Left renal cortex interstitium (tissue), 4 donors: ENCODE measurements around the gene POU3F1. TPM values are rescaled to one million over a fixed set of nuclear protein-coding genes. Genes with fewer than 3 reads are reported as not detected.

Source experiments
- DNase-seq, 4 donors: peaks; one replicate each; pipeline ENCODE4 v3.0.0-alpha.2; 2013; ENCODE audit warnings: low read depth in 4 of 4, low spot score in 2 of 4, missing footprints in 1 of 4
- polyA plus RNA-seq, 4 donors: library from polyadenylated mRNA; unstranded; fragments of 120-200 nt; gene quantifications; one replicate each; pipeline ENCODE4 v1.2.1, GENCODE V29; 2013; ENCODE audit not compliant: insufficient read length in 4 of 4

Gene POU3F1
- polyA plus RNA-seq = 1 to 10 TPM in 2 of 4 donors, under 1 TPM in 2; 0.79 to 2.2 (median 0.96) TPM

DNA sequence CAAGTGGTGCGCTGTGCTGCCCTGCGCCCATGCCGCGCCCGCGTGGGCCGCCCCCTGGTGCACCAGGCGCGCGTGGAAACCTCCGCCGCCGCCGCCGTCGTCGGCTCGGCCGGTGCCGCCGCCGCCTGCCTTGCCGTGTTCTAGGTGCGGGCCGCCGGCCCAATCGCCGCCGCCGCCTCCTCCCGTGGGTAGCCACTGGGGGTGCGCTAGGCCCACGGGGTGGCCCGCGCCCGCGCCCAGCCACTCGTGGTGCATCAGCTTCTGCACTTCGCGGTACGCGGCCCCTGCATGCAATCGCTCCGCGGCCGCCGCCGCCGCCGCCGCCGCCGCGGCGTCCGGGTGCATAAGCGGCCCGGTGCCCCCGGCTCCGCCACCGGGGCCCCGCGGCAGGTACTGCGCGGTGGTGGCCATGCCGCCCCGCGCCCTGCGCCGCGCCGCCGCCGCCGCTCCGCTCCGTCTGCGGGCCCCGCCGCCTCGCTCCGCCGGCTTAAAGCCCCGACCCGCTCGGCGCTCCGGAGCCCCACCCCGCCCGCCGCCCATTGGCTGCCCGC lies at the start of gene POU3F1:
POU3F1 (minus strand) TSS at position 461 of the 551 bp plus-strand sequence; CDS start at position 411, 50 bp downstream.
- DNase-seq = no peak

DNA sequence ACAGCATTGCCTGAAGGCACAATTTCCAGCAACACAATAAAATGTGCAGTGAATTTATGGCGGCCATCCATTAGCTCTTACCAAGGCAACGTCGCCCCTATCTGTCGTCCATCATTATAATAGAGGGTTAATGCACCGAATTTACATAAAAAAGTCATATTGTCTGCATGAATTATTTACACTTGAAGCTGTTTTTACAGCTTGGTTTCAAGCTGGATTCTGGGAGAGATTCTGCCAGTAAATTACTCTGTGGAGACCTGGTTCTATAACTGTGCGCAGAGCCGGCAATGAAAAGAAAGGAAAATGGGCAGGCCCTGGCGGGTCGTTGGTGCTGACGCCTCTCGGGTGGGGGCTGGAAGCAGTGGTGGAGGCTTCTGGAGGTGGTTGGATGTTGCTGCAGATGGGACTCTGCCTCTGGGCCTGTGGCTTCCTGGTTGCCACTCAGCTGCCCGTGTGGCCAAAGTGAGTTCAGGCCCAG lies 48.9 kb upstream of the POU3F1 start:
- DNase-seq = no peak

DNA sequence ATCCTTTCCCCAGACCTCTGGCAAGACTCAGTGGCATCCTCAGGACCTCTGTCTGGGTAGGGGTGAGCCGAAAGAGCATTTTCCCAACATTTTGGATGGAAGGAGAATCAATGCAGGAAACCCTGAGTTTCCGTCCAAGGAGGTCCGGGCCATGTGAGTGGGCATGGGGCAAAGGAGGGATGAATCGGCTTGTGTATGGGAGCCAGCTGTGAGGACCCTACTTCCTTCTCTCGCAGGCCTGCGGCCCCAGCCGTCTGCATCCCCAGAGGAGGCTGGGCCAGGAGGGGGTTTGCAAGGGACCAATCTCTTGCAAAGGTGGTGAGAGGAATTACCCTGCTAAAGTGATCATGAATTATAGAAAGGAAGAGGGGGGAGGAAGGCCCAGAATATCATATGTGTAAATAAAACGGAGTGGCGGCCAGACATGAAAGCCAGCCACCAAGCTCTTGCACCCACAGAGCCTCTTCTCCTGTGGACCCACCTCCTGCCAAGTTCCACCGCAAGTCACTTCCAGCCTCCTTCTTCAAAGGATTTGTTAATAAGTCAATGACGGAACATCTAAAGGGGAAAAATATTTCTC lies 48.2 kb upstream of the POU3F1 start:
- no peak for DNase-seq

DNA sequence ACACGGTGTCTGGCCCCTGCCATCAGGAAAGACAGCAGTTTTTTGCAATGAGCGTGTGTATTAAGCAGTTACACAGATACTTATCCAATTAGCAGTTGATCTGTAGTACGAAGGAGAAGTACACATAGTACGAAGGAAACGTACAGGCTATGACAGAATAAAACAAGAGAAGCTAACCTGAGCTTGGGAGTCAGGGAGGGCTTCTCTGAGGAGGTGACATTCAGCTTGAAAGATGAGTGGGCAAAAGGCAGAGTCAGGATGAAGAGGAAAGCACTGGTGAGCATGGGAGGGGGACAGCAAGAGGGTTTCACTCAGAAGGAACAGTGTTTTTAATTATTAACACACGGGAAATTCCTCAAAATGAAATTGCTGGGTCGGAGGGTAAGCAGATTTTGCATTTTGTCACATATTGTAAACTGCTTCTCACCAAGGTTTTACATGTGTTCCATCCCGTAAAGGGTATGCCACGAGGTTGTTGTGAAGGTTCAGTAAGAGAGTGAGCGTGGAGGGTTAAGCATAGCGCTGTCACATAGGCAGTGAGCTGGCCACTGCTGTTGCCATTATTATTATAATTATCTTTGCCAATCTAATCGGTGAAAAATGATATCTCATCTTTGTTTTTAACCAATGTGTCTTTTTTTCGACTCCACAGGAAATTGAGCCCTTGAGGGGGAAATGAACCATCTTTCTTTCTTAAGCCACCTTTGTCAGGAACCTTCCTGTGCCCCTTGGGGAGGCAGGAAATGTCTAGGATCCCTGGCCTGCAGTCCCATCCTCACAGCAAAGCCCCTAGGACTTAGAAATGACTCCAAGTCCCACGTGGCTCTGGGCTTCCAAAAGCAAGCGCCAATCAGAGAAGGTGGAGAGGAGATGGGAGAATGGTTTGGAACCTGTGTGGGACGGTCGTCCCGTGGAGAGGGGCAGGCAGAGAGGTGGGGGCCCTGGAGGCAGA lies 47.3 kb upstream of the POU3F1 start:
- no peak for DNase-seq

DNA sequence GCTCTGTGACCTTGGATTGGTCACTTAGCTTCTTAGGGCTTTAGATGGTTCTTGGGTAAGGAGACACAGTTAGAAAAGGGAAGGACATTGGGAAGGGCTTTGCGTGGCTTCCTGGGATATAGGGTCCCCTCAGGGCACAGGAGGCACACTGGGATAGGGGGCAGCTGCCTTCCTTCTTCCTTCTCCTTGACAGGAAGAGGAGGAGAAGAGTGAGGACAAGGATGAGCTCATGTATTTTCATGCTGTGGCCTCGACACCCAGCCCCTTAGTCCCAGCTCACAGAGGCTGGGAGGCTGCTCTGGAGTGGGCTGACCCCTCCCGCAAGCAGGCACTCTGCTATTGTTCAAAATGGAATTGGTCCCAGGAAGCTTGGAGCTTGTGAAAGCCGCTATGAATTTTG lies 45.7 kb upstream of the POU3F1 start:
- DNase-seq = no peak

DNA sequence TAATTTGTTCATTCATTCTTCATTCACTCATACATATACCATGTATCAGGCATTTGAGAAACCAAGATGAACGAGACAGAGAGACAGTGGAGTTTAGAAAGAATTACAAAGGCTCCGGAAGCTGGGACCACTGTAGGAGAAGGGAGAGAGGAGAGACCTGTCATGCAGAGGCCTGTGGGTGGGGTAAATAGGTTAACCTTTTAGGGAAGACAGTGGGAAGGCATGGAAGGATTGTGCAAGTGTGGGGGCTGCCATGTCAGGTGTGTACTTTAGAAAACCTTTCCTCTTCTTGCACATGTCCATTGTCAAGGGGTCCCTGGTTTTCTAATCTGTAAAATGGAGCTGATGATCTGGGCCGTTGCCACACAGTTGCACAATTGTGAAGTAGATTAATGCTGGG lies 44.2 kb upstream of the POU3F1 start:
- DNase-seq = no peak

DNA sequence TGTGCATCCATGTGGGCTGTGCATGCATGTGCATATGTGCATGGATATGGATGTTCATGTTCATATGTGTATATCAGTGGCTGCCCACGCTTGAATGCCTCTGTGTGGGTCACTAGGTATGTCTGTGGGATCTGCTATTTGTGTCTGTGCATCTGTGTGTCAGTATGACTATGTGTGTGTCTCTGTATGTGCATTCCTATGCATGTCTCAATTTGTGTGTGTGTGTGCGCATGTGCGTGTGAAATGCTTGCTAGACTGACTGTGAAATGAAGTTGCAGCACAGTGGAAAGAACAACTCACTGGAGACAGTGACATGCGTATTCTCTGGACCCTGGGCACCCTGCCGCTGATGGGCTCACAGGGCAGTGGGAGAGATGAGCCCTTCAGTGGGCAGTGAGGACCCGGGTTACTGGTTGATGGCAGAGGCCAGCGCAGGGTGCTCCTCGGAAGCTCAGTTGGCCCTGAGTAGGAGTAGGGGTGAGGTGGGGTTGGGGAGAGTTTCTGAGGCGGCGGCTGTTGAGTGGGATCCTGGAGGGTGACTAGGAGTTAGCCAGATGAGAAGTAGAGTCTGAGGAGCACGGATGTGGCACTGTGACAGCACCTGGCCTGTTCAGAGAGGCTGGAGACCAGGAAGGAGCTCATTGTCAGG lies 43.2 kb upstream of the POU3F1 start:
- no peak for DNase-seq

DNA sequence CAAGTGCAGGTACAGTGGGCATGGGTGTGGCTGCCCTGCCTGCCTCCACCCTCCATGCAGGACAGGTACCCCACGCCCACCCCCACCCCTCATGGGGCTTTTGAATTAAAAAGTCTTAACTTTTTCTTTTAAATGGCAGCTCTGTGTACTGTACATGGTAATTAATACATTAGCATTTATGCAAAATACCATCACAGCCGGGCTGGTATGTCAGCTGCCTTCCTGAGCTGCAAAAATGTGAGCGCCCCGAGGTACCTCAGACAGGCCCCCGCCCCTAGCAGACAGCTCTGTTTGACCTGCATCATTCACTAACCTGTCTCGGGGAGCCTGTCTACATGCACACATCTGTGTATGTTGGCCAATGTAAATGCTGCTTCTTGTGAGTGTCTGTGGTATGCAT lies 42.2 kb upstream of the POU3F1 start:
- no peak for DNase-seq

DNA sequence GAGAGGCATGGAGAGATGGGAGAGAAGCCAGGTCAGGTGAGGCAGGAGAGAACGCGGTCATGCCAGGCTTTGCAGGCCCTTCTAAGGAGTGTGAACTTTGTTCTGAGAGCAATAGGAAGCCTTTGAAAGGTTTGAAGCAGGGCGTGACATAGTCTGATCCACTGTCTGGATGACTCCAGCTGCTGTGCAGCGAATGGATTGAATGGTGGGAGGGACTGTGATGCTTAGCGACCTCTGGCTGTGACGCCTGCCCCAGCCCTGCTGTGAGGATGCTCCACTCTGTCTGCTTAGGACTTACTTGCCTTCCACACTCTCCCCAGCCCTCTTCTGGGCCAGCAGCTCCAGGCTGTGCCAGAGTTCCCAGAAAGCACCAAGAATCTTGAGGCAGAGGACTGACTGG lies 41.8 kb upstream of the POU3F1 start:
- no peak for DNase-seq

DNA sequence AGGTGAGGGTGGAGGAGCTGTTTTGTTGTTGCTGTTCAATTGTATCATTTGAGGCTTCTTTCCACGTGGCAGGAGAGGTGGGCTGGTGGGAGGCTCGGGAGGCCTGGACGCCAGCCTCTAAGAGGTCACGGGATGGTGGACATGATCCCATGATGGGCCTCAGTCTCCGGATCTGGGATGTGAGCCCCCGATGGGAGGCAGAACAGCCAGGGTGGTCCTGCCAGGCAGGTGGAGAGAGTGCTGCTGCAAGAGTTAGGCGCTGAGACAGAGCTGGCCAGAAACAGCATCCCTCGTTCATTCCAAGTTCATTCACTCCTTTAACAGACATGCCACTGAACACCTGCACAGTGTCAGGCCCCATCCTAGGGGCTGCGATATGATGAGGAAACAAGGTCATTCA lies 41.1 kb upstream of the POU3F1 start:
- DNase-seq = no peak

DNA sequence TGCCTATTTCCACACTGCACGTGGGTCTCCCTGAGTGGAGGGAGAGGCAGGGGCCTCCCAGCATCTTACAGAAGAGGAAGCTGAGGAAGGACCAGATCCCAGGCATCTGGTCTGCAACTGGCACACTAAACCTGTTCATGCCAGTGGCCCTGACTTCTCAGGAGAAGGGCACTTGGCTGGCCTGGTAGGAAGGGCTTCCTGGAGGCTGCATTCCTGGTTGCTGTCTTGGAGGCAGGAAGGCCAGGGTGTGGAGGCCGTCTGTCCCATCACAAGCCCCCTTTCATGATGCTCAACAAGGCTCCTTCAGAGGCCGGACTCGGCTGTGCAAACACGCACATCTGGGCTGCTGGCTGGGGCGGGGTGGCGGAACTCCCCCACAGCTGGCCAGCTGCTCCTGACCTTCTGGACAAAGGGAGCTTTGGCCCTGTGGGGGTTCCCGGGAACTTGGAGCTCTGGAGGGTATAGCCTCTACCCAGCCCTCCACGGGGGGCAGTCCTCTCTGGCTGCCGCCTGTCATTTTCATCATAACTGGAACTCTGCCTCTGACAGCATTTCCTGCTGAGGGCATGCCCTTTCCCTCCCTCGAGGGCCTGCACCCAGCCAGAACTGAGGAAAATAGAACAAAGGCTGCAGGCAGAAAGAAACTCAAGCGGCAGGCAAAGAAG lies 39.2 kb upstream of the POU3F1 start:
- no peak for DNase-seq

DNA sequence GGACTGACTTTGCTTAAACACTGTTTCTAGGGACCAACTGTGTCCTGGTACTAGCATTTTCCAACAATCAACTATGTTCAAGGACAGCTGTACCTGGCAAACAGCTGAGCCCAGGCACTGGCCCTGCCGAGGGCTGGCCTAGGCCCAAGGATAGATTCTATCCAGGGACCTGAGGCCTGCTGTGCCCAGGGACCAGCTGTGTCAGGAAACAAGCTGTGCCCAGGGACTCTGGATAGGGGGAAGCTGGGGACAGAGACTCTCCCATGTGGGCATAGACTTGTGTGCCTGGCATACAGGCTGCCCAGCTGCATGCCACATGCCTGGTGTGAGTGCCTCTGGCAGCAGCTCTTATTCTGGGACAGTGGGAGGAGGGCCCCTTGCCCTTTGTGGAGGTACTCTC lies 38.1 kb upstream of the POU3F1 start:
- DNase-seq = no peak

DNA sequence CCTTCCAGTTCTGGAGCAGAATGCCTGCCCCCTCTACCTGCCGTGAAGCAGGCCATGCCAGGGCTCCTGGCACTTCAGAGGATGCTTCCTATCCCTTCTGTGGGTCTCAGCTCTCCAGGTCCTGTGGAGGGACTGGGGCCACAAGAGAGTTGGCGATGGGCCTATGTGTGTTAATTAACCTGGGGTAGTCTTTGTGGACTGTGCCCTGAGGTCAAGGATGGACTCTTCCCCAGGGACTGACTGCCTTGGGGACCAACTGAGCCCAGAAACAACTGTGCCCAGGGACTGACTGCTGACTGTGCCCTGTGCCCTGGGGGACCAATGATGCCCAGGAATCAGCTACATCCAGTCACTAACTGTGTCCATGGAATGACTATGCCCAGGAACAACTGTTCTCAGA lies 37.5 kb upstream of the POU3F1 start:
- DNase-seq = no peak

DNA sequence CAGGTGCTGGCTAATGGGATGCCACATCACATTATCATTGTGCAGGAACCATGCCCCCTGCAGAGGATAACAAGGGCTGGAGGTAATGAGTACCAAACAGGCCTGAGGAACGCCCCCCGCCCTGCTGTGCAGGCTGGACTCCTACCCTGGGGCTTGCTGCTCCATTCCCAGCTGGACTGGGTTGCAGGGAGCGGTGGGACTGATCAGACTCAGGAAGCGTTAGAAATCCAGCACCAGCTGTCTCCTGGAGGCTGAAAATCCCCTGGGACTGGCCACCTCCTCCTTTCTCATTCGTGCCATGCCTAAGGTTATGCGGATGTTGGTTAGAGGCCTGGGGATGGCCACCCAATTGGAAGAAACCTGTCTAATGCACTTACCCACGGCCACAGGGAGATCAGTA lies 36.9 kb upstream of the POU3F1 start:
- DNase-seq = no peak

DNA sequence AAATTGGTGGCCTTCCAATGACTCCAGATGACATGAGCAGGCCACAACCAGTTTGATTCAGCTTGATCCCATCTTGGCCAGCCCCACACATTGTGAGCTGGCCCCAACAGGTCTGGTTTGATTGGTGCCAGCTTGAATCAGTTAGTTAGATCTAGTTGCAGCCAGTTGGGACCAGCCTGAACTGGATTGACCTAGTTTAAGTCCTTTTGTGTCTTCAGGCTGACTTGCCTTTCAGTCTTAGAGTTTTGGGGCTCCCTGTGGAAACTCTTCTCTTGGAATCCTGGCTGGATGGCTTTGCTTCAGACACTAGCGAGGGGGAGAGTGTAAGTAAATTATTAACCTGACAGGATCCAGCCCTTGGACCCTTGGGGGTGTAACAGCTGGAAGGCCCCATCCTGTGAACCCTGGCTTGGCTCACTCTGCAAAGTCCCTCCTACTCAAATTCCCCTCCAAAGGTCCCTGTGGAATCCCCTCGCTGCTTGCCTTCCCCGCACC lies 36.2 kb upstream of the POU3F1 start:
- DNase-seq = no peak

DNA sequence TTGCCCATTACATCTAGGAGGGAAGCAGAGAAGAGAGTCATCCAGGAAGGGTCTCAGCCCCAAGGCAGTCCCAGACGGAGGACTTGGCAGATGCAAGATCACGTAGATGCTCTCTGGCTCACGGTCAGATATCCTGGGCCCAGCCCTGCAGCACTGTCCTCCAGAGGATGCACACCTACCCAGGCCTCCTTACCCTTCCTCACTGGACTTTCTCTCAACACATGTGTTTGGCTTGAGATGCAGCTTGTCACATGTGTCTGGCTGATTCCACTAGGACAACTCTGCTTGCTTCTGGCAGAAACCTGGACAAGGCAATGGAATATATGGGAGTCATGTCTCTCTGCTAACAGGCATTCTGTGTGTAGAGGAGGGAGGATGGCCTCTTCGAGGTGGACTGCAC lies 32.4 kb upstream of the POU3F1 start:
- no peak for DNase-seq

DNA sequence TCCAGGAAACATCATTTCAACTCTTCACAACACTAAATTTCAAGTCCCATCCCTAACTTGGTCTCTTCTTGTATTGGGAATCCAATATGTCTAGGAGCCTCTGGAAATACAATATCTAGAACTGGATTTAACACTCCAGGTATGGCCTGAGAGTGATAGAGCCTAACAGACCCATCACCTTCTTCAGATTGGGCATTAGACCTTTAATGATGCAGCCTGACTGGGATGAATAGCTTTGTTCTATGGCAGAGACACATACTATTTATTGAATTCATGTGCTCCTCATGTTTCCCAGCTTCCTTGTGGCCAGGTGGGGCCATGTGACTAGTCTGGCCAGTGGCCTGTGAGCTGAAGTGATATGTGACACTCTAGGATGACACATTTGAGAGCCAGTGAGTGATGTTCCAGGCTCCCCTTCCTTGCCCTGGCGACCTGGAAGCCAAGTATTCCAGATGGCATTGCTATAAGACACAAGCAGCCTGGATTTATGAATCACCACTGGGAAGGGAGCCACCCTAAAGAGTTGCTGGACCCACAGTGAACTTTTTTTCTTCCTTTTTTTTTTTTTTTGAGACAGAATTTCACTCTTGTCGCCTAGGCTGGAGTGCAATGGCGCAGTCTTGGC lies 31.0 kb upstream of the POU3F1 start:
- no peak for DNase-seq

DNA sequence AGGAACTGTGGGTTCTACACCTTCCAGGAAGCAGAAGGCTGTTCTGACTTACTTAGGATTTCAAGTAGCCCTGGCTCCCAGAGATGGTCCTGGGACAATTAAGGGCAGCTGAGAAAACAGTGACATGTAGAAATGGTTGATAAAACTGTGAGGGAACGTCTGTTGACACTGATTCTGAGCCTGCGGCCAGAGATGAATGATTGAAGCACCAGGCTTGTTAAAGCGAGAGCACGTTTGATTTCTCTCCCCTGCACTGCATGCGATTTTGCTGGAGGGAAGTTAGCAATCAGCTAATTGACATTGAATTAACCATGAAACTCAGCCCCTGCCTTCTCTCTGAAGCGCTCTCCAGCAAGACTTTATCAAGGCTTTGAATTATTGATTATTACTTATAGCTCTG lies 29.9 kb upstream of the POU3F1 start:
- DNase-seq = no peak

DNA sequence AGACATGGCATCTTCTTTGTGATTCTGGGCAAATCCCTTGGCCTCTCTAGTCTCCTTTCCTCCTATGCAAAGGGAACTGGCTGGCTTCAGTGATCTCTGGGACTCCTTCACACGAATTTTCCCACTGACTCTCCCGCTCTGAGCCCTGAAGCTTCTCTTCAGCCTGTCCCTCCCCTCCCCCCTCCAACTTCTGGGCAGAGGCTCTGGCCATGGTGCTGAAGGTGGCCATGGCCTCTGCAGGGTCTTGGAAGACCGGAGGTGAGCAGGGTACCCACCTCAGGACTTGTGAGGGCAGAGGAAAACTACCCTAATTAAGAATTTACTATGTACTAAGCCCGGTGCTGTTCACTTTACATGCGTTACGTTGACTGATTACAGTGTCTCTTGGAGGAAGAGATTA lies 29.4 kb upstream of the POU3F1 start:
- DNase-seq = peak in 2 of 4 donors; percentile 57 to 72

DNA sequence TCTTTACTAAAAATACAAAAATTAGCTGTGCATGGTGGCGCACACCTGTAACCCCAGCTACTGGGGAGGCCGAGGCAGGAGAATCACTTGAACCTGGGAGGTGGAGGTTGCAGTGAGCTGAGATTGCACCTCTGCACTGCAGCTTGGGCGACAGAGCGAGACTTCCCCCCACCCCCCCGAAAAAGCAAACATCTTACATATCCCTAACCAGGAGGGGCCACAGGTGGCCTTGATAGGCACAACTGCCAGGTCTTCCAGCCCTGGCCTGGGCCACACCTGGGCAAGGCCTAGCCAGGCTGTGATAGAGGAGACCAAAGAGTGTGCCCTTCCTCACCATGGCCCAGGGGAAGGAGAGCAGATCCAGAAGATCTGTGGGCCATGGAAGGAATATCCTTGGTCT lies 28.6 kb upstream of the POU3F1 start:
- DNase-seq = no peak
